Non-pigmented ciliary epithelial cell (primary cell): ENCODE results near the gene TMEM207.

Experiments used
- DNase-seq: peaks from one replicate; pipeline ENCODE4 v3.0.0-alpha.2; 2010; ENCODE audit warnings: low read depth

The TMEM207 gene

DNA sequence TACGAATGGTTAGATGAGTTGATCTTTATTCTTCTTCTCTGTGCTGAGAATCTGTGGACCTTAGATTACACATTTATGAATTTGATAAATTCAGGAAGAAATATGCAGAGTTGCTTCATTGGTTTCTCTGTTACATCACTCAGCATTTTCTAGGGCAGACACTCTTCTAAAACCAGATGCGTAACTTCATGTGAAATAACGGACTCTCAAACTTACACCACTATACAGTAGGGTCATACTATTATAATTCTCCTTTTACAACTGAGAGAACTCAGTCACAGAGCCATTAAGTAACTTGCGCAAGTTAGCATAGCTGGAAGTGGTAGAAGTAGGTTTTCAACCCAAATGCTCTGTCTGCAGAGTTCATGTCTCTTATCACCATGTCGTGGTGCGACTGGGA, 5.7 kb downstream of the TMEM207 start:
- no peak for DNase-seq

GRCh38 chr3:190443257-190443656, 6.4 kb downstream of the TMEM207 start:
- no peak for DNase-seq

- DNase-seq, result no peak
Observed at GRCh38 chr3:190442240-190442639, 7.5 kb downstream of the TMEM207 start.

DNA sequence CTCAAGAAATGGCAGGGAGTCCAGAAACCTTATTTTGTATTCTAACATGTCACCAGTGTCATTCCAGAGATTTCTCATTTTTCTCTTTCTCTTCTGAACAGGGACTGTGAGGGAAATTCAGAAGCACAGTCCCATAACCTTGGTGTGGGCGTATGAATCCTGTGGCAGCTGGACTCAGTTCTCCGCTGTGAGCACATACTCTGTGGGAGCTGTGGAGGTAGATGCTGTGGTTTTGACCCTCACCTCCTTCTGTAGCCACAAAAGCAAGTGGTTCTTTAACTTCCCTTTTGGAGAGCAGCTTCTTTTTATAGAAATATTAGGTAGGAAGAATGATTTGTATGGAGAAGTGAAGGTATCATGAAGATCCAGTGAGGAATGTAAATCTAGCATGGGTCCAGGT, 13.4 kb downstream of the TMEM207 start:
- DNase-seq, result no peak

DNA sequence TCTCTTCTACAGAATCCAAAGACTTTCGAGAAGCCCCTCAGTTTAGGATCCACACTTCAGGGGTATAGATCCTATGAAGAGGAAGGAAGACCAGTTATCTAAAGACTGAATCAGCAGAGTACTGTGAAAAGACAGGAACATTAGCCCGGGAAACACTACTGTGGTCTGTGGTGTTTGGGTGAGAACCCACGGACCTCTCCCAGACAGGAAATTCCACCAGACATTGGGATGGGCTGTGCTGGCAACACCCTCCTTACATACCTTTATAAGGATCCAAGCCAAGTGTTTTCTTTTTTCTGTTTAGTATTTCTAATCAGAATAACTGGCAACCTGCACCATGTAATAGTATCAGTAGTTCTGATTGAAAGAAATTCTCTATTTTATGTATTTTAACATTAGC, 14.1 kb downstream of the TMEM207 start:
- DNase-seq, result no peak

GRCh38 chr3:190433626-190434025, 16.1 kb downstream of the TMEM207 start:
- no peak for DNase-seq

DNA sequence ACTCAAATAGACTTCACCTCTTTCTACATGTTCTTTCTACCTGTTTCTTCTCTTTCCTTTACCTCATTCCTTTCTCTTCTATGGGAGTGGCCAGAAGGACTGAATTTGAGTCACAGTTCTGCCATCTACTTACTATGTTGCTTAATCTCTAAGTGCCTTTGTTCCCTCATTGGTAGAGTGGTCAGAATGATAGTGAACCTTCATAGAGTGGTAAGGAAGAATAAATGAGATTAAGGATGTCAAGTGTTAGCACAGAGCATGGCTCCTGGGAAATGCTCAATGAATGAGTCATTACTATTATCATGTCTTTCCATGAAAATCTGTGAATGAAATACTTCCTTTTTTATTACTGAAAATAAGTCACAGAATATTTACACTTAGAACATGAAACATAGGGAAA, 17.5 kb downstream of the TMEM207 start:
- no peak for DNase-seq

DNA sequence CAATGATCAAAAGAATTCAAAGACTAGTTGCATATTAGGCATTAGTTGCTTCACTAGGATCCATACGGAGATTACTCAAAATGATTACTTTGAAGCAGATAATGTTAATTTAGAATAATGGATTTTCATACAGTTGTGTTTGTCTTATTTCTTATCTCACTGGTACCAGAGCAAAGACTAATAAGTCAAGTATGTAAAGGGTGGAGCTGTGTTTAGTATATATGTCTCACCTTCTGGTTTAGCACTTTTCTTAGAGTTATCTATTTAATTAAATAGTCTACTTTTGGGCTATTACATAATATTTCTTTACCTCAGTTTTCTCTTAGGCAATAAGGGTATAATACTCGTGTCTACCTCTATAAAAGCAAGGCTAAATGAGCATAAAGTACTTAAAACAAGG, 18.8 kb downstream of the TMEM207 start:
- DNase-seq, result no peak

DNA sequence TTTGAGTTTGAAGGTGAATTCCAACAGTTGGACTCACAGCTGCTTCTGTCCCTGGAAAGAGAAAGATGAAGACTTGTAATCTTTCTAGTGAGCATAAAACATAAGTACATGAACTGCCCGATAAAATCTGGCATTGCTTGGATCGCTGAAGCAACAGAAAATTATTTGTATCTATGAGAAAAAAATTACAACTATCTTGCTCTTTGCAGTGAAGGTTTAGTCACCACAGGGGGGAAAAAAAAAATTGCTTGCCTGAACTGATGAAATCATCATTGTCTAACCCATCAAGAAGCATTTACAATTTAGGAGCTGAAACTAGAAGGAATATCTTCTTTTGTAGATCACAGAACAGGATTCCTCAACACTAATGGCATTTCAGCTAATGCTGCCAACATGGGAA, 20.0 kb downstream of the TMEM207 start:
- no peak for DNase-seq

GRCh38 chr3:190426806-190427507, 22.7 kb downstream of the TMEM207 start:
- no peak for DNase-seq

DNA sequence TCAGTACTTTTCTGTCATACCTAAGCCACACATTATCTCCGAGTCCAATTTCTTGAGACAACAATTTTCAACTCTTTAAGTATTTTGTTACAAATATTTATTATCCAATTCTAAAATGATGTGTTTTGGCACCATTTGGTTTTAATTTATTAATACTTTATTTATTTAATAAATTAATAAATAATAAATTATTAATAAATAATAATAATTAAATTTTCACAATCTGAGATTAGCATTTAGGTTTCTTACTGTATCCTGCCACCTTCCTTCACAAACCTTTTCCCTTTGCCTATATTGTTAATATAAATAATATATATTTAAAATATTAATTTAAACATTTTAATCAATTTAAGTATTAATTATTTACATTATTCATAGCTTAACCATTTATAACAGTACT, 23.9 kb downstream of the TMEM207 start:
- DNase-seq, result no peak

DNA sequence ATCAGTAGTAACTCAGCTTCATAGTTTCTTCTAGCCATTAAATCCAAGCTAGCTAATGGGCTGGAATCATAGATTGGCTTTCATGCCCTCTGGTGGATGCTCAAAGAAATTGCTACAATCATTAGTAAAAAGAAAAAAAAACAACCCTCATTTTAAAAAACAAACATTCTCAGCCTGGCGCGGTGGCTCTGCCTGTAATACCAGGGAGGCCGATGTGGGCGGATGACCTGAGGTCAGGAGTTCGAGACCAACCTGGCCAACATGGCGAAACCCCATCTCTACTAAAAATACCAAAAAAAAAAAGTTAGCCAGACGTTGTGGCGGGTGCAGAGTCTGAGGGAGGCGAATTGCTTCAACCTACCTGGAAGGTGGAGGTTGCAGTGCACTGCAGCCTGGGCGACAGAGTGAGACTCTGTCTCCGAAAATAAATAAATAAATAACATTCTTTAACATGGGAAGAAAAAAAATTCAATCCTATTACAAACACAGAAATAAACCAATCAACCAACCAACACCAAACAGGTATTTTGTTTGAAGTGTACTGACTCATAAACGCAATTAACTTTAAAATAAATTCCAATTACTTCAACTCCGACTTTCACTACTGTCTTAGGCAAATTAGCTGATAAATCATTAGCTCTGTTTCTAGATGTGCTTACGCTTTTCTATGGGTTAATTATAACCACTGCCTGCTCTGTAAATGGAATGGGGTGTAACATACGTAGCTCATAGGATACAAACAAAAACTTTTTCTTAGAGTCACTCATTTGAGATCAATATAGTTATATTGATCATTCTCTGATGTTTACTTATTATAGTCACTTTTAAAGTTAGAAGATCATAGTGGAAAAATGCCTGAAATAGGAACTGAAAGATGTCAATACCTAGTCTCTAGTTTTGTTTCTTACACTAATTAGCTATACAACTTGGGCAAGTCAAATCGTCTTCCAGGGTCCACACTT, 24.9 kb downstream of the TMEM207 start:
- no peak for DNase-seq

DNA sequence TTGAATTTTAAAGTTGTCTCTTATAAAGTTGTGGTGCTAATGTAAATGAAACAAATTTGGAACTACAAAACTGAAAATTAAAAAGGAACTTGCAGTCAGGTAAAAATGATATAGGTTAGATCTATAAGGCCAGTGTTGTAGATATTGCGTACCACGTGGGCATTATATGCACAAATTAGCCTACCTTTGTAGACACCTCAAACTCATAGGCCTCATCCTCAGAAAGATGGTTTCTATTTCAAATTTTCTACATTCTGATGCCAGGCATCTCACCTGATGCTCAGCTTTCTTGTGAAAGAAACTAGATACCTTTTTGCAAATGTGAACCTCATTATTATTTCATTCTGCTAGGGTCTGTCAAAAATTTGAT, 25.6 kb downstream of the TMEM207 start:
- no peak for DNase-seq

- no peak for DNase-seq
Observed at GRCh38 chr3:190414297-190414696, 35.4 kb downstream of the TMEM207 start.

DNA sequence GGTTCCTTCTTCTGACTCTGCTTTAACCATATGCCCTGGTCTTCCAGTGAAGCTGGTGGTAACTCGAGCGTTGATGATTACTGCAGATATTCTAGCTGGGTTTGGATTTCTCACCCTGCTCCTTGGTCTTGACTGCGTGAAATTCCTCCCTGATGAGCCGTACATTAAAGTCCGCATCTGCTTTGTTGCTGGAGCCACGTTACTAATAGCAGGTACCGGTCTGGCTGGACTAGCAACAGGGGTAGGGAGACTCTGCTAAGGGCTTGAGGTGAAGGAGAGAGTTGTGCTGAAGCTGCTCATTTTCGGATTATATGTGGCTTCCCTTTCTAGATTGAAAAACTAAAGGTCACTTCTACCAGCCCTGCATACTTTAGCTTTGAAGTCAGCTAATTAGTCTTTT, 45.0 kb downstream of the TMEM207 start:
- DNase-seq, result no peak

- DNase-seq, result no peak
Observed at GRCh38 chr3:190401963-190402362, 47.7 kb downstream of the TMEM207 start.

DNA sequence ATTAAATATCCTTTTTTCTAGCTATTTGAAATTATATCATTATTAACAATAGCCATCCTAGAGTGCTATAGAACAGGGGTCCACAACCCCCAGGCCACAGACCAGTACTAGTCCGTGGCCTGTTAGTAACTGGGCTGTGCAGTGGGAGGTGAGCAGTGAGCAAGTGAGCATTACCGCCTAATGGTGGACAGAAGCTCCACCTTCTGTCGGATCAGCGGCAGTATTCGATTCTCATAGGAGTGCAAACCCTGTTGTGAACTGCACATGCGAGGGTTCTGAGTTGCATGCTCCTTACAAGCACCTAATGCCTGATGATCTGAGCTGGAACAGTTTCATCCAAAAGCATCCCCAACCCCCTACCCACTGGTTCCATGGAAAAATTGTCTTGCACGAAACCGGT, 50.0 kb downstream of the TMEM207 start:
- no peak for DNase-seq

DNA sequence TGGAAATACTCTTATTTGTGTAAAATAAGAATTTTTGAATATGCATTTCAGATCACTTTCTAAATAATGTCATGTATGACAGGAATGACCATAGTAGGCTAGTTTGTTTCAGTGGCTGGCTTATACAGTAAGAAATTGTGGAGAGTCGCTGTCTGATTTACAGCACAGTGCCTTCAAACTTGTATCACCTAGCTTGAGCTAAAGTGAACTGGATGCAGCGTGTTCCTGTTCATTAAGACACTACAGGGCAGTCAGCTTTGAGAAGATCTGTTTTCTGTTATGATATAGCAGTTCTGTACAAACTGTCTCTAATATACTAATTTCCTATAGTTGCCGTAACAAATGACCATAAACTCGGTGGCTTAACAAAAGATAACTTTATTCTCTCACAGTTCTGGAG, 51.8 kb downstream of the TMEM207 start:
- no peak for DNase-seq

DNA sequence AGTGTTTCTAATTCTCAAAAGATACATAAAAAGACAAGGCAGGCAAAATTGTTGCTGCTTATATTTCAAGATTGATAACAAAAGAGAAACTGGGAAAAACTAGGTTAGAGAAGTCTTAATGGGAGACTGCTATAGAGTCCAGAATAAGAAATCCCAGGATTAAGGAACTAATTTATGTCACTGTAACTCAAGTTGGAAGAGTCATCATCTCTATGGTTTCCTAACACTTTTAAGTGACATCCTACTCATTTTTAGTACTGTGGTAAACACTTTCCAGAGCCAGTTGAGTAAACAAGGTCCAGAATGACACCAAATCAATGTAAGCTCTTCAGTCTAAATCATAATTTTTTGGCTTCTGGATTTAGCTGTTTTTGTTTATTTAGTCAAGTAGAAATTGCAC, 53.7 kb downstream of the TMEM207 start:
- no peak for DNase-seq

- DNase-seq, result no peak
Observed at GRCh38 chr3:190388703-190389102, 61.0 kb downstream of the TMEM207 start.

DNA sequence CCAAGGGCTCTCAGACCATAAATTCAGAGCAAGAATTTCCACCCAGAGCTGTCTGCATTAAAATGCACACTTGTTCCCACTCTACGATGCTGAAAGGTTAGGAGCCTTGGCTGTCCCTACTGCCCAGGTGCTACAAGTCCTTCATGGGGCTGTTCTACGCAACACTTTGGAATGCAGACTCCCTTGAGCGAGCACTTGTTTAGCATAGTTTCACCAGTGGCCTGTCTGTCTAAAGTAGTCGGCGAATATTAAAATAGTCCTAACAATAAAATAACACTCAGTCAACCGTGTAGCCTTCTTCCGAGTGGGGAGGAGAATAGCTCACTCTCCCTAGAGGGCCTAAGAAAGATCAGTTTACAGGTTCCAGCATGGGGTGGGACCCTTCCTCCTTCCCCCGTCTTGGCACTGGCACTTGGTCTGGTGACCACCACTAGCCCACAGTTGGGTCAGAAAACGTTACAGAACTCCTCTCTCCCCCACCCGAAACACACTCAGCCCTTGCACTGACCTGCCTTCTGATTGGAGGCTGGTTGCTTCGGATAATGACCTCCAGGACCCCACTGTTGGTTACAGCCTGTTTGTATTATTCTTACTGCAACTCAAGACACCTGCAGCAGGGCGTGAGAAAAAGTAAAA, 62.0 kb downstream of the TMEM207 start, which contains the start of gene CLDN16:
Gene CLDN16 (plus strand): TSS at position 586 of the 636 bp plus-strand sequence. CDS start 167 bp downstream, outside the sequence.
- no peak for DNase-seq

GRCh38 chr3:190385731-190386688, 63.7 kb downstream of the TMEM207 start:
- peak; percentile 95 for DNase-seq
